T-helper 2 cell (primary cell): ENCODE measurements around the gene HMCES.
"Not testable (repeated sequence)": the region's sequence is repeated elsewhere in the genome, so short reads cannot be mapped to it uniquely, and the experiment has no call there.

ENCODE experiments used
- DNase-seq, 5 experiments: peaks; one replicate each; pipeline versions ENCODE4 v3.0.0 to v3.0.0-alpha.2; 2012 to 2022

Gene HMCES

DNA sequence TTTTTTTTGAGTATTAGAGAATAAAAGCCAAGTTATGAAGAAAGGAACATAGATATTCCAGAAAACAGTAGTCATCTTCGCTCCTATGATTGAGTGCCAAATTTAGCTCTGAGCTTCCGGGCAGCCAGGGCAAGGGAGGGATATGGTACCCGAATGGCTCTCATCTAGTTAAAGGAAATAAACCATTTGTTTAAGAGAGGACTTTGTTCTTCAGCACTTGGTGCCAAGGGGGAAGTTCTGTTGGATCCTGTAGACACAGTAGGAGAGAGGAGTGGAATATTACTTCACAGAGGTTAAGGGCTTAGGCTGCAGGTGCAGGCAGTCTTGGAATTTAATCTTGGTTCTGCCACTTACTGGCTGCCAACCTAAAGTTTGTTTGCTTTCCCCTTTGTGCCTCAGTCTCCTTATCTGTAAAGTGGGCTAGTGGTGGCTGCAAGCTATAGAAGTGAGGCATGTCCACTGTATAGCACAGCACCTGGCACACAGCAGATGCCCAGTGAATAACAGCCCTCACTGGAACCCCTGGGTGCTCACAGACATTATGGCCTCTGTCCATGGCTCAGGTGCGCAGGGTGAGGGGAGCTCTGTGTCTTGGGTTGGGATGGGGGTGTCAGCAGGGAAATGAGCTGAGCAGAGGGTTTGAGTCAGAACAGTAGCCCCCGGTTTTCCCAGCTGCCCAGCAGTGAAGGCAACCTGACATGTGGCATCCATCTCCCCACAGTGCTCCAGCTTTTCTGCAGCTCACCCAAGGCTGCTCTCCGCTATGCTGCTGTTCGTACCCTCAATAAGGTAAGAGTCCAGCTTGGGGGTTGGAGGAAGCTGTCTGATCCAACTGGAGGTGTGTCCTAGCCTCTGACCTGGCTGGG is 18.8 kb upstream of the HMCES start:
- DNase-seq = no peak

DNA sequence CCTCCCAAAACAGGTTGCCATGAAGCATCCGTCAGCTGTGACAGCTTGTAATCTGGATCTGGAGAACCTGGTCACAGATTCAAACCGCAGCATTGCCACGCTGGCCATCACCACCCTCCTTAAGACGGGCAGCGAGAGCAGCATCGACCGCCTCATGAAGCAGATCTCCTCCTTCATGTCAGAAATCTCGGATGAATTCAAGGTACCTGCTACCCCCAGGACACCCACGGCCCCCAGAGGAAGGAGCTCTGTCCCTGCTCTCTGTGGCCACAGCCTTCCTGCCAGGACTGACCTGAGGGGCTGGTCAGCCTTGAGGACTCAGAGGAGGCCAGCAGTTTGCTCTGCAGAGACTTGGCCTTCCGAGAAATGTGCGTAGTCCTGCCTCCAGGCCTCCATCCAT is 18.1 kb upstream of the HMCES start:
- no peak for DNase-seq

DNA sequence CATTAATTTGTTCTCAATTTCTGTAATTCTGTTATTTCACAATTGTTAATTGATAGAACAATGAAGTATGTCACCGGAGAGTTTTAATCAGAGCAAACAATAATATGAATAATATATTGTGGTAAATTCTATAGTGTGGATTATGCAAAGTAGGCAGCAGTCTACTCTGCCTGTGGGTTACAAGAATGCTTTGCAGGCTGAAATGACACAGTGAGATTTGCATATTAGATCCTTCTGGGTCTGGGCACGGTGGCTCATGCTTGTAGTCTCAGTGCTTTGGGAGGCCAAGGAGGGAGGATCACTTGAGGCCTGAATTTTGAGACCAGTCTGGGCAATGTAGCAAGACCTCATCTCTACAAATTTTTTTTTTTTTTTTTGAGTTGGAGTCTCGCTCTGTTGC is 16.8 kb upstream of the HMCES start:
- no peak for DNase-seq

DNA sequence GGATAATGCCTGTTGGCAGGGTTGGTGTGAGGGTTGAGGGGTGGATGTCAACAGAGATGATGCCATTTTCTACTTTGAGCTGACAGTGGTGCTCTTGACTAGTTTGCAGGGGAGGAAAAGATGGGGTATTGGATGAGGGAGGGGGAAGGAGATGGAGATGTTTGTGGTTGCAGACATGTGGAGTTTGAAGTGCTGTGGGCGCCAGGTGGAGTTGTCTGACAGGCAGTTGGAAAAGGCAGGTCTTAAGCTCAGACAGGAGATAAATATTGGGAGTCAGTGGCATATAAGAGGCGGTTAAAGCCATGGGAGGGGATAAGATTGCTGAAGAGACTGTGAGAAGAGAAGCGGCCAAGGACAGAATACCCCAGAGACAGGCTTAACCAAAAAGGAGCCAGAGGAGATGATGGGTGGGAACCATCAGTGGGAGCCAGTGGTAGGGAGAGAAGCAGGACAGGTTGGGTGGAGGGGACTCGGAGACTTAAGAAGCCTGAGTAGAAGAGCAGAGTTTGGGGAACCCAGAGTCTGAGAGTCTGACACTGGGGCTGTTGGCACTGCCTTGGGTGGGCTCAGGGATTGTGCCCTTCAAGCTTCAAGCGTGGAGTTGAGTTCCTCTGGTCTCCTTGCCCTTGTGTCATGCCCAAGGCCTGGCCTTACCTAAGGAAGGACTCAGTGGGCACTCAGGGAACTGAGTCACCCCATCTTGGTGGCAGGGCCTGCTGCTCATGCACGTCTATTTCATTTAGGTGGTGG is 15.3 kb upstream of the HMCES start:
- DNase-seq = no peak

DNA sequence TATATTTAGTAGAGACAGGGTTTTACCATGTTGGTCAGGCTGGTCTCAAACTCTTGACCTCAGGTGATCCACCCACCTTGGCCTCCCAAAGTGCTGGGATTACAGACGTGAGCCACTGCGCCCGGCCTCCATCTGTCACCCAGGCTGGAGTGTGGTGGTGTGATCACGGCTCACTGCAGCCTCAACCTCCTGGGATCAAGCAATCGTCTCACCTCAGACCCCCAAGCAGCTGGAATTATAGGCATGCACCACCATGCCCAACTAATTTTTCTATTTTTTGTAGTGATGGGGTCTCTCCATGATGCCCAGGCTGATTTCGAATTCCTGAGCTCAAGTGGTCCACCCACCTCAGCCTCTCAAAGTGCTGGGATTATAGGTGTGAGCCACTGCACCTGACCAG is 13.7 kb upstream of the HMCES start:
- not testable (repeated sequence) for DNase-seq

DNA sequence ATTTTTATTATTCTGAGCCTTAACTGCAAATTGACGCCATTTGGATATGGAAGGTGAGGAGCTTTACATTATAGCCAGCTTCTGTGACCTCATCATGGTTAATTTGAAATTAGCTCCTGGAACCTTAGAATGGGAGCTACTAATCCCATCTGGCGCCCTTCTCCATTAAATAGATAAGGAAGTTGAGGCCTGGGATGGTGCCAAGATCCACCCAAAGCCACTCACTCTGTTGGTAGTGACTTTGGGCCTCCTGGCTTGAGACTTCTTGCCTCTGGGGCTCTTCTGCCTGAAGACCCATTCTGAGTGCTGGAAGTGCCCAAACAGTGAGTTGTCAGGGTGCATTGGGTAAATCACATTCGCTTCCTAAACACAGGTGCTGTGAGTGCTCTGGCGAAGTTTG is 12.0 kb upstream of the HMCES start:
- no peak for DNase-seq

DNA sequence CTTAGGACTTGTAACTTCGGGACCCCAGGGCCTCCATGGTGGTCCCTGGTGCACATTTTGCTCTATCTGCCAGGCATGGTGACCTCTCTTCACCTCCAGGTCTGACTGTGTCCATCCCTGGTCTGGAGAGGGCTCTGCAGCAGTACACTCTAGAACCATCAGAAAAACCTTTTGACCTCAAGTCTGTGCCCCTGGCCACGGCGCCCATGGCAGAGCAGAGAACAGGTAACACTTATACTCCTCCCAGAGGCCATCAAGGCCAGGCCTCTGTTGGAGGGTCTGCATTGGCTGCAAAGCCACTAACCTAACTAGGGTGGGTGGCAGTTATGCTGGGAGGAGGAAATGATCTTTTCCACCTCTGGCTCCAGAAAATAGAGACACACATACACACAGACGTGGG is 10.3 kb upstream of the HMCES start:
- no peak for DNase-seq

DNA sequence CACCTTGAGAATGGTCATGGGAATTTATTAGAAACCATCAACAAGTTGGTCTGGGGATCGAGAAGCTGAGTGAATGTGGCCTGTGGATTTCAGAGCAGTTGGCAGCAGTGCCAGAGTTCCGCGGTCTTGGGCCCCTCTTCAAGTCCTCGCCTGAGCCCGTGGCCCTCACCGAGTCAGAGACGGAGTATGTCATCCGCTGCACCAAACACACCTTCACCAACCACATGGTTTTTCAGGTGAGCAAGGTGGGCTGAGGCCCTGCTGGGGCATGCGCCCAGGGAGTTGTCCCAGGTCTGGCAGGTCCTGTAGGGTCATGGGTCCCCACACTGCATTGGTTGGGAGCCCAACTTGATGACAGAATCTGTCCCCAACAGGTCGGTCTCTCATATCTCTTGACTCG is 7.0 kb upstream of the HMCES start:
- DNase-seq = no peak

DNA sequence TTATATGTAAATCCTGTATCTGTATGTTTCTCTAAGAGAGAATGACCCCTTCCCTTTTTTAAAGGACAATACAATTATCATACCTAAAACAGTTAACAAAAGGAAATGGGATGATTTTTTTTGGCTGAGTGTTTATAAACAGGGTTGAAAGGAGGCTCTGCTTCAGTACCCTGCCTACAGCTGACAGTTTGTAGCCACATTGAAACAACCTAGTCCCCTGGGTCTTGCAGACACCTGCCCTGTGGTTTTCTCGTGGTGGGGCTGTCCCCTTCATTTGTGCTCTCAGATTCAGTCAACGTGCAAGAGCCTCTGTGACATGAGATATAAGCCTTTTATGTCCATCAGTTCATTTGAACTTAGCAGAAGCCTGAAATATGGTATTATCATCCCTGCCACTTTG is 2.3 kb upstream of the HMCES start:
- peak in 1 of 5 experiments; percentile 69 for DNase-seq

DNA sequence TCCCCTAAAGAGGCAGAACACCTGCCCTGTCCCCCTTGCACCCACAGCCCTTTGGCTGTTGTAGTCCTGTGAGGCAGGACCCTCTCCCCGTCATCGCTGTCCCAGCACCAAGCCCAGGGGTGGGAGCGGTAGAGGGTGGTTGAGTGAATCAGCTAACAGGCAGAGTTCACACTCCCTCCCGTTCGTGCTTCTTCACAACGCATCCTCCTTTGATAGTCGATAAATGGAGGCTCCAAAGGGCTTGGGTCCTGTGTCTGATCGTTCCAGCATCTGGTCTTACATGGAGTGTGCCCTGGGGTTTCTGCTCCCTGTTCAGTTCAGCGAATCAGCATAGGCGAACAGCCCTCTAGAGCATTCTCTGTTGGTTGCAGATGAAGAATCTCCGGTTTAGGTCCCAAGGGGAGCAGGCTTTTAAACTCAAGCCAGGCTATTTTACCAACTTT is 820 bp upstream of the HMCES start:
- peak in 1 of 5 experiments; percentile 4 for DNase-seq

DNA sequence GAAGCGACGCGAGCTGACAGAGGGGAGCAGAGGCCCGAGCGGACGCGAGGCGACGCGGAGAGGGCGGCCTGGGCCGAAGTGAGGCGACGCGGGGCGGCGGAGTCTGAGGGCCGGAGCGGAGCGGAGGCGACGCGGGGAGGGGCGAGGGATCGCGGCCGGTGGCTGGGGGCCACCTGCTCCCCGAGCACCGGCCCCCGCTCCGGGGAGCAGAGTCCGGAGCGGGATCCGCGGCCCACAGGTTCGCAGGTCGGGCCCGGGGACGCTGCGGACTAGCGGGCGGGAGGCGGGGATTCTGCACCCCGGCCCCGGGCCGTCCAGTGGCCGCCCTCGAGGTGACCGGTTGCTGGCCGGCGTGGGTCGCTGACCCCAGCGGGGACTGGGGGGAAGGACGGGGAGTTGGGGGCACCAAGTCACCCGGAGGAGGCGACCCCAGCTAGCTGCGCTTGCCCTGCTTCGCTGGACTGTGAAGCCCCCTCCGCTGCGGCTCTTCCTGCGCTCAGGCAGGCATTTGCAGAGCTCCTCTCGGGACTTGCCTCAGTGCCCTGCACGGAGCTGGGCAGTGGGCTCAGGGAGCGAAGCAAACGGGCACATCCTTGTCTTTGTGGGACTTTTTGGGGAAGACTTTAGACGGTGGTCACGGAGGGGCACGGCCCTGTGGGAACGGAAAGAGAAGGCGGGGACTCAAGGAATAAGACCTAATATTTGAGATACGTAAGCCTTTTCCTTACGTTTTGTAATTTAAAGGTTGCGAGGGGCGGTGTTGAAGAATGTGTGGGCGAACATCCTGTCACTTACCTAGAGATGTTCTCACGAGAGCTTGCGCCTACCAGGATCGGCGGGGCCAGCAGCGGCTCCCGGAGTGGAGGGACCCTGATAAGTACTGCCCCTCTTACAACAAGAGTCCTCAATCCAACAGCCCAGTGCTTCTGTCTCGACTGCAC is 566 bp downstream of the HMCES start:
- DNase-seq = peak in 4 of 5 experiments; percentile 24 to 79 (median 40)

DNA sequence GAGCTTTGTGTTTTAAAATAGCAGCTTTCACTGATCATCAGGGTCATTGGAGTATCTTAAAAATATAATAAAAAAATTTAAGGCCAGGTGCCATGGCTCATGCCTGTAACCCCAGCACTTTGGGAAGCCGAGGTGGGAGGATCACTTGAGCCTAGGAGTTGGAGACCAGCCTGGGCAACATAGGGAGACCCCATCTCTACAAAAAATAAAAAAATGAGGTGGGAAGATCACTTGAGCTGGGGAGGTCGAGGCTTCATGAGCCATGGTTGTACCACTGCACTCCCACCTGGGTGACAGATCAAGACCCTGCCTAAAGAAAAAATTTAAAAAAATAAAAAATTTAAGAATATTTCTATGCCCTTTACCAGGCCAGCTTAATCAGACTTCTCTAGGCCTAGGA is 1.5 kb downstream of the HMCES start:
- no peak for DNase-seq

DNA sequence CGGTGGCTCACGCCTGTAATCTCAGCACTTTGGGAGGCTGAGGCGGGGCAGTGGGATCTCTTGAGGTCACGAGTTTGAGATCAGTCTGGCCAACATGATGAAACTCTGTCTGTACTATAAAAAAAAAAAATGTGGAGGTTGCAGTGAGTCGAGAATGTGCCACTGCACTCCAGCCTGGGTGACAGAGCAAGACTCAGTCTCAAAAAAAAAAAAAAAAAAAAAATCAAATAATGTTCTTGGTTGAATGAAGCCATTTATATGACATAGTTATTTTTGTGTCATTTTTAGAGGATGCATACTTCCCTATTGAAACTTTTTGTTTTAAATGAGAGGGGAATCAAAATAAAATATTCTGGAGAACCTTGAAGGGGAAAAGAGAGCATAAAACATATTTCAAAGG is 3.1 kb downstream of the HMCES start:
- DNase-seq = no peak

DNA sequence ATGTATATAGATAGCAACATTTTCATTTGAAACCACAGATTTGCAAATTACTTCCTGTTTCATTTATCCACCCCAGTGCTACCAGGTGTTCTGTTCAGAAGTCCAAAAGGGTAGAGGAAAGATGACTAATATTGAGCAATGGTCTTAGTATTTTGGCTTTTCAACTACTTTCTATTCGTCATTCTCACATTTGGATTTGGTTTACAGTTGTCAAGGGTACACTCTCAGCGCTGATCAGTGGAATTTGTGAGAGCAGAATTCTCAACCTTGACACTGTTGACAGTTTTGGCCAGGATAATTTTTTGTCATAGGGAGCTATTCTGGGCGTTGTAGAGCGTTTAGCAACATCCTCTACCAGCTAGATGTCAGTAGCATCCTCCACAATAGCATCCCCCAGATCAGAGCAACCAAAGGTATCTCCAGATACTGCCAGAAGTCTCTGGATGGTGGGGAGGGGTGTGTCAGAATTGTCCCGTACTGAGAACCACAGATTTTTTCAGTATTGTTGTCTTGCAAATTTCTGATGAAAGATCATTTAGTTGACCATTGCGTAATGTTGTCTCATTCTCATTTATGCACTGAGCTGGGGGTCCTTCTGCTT is 4.2 kb downstream of the HMCES start:
- peak in 2 of 5 experiments; percentile 18 to 71 for DNase-seq

DNA sequence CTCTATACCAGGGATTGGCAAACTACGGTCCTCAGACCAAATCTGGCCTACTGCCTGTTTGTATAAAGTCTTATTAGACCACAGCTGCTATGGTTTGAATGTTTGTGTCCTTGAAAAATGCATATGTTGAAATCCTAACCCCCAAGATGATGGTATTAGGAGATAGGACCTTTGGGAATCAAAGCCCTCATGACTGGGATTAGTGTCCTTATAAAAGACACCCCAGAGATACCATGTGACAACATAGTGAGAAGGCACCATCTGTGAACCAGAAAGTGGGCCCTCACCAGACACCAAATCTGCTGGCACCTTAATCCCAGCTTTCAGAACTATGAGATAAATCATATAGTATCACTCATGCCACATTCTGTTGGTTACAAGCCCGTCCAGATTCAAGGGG is 7.4 kb downstream of the HMCES start:
- no peak for DNase-seq

DNA sequence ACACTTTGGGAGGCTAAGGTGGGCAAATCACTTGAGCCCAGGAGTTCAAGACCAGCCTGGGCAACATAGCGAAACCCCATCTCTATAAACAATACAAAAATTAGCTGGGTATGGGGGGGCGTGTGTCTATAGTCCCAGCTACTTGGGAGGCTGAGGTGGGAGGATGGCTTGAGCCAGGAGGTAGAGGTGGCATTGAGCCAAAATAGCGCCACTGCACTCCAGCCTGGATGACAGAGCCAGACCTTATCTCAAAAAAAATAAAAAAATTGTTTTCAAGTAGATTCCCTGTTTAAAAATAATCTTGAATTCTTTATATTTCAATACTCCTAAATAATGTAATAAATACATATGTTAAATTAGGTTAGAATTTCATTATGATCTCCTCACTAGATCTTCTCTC is 9.8 kb downstream of the HMCES start:
- DNase-seq = no peak

DNA sequence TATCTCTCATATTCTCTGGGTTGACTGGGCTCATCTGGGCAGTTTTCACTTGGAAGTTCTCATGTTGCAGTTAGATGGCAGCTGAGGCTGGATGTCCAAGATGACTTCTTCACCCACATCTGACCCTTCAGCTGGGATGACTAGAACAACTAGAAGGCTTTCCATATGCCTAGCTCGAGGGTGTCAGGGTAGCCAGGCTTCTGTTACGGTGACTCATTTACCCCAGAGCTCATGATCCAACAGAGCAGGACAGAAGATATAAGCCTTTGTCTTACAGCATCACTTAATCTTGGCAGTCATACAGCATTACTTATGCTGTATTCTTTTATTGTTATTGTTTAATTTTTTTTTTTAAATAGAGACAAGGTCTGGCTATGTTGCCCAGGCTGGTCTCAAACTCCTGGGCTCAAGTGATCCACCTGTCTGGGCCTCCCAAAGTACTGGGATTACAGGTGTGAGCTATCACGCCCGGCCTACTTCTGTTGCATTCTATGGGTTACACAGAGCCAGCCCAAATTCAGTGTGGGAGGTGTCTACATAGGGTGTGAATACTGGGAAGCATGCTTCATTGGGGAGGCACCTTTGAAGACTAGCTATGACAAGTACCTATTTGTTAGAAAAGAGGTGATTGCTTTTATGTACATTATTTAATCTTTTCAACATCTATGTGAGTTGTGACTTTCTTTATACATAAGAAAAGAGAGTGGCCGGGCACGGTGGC is 10.7 kb downstream of the HMCES start:
- no peak for DNase-seq

DNA sequence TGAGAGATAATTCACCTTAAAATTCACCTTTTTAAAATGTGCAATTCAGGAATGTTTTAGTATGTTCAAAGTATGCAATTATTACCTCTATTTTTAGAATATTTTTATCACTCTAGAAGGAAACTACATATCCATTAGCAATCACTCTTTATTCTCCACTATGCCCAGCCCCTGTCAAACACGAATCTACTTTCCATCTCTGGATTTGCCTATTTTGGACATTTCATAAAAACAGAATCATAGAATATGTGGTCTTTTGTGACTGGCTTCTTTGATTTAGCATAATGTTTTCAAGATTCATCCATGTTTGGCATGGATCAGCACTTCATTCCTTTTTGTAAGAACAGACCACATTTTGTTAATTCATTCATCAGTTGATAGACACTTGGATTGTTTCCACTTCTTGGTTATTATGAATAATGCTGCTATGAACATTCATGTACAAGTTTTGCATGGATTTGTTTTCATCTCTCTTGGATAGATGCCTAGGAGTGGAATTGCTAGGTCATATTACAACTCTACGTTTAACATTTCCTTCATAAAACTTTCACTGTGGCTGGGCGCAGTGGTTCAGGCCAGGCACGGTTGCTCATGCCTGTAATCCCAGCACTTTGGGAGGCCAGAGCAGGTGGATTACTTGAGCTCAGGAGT is 12.7 kb downstream of the HMCES start:
- no peak for DNase-seq

DNA sequence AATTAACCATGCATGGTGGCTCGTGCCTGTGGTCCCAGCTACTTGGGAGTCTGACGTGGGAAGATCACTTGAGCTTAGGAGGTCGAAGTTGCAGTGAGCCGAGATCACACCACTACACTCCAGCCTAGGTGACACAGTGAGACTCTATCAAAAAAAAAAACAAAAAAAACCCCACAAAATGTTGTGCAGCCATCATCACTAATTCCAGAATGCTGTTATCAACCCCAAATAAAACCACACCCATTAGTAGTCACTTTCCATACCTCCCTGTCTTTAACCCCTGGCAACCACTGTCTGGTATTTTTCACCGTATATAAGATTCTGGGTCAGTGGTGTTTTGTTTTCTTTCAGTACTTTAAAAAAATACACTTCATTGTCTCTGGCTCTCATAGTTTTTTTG is 16.6 kb downstream of the HMCES start:
- DNase-seq = no peak

DNA sequence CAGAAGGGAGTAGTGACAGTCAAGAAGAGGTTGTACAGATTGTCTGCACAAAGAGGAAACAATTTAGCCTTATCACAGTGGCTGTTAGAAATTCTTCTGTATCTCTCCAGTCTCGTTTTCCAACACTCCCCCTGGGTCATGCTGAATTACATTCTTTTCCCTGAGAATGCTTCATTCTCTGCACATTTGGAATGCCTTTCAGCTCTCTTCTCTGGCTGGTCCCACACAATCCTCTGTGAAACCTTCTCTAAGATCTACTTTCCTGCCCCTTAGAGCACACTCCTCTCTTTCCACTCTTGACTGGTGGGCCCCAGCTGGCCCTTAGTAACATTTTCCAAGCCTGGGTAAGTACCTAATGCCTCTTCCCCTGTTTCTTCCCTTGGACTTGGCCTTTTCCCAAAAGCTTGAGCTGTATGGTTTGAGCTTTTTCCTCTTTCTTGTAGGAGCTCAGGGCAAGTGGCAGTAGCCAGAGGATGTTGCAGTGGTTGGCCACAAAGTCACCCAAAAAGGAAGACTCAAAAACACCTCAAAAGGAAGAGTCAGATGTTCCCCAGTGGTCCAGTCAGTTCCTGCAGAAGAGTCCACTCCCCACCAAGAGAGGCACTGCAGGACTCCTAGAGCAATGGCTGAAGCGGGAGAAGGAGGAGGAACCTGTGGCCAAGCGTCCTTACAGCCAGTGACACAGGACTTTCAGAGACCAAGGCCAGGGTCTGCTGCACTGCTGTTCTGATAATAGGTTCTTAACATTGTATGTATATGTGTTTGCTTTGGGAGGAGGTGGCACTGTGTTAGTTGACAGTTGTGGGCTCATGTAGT is 25.7 kb downstream of the HMCES start:
- DNase-seq = no peak

DNA sequence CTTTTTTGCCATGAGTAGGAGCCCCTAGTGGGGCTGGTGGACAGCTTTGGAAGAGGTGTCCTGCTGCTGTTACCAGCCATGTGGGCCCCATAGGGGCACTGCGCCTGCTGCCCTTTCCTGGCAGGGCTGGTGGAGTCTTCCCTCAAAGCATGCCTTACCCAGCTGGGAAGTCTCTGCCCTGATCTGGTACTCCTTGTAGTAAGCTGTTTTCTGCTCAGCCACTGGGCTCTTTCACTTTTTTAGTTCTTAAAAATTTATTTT is 26.2 kb downstream of the HMCES start:
- no peak for DNase-seq
